ENCODE results near the gene SLC25A14. TPM values are rescaled to one million over a fixed set of nuclear protein-coding genes. Genes with fewer than 3 reads are reported as not detected.
"Not testable (repeated sequence)": the region's sequence is repeated elsewhere in the genome, so short reads cannot be mapped to it uniquely, and the experiment has no call there.

Gene SLC25A14
- total RNA-seq, 1 experiment from 2014 or later: 20.8 TPM

DNA sequence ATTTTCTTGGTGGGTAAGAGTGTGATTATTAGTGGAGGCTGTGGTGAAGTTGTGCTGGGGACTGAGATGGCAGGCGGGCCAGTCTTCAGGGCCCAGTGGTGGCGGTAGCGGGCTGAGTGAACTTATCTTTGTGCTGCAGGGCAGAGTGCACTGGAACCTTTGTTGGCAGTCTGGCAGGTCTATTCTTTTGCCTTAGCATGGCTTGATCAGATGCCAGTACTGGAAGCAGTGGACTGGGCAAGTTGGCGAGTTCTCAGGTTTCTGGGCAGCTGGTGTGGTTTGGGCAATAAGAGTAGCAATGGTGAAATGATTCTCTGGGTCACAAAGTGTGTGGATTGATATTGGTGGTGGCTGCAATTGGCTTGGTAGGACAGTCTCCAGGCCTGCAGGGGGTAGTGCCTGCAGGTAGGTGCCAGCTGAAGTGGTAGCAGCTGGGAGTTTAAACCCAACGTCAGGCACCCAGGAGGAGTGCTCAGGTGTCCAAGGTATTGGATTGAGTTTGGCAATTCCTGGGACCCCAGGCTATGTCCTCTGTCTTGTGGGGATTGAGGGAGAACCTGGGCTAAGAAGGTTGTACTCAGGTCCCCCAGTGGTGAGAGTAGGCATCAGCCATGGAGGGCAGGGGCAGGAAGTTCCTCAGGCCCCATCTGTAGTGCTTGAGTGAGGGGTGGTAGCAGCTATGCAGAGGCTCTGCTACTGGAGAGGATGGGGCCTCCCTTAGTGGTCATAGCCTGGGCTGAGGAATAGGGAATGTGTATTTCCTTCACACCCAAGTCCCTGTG lies 34.9 kb upstream of the SLC25A14 start:
- no peak overlapping the region for H3K9ac ChIP-seq (ENCODE audit: low read length)
- no peak overlapping the region for H3K4me3 ChIP-seq (ENCODE audit: low read length)

DNA sequence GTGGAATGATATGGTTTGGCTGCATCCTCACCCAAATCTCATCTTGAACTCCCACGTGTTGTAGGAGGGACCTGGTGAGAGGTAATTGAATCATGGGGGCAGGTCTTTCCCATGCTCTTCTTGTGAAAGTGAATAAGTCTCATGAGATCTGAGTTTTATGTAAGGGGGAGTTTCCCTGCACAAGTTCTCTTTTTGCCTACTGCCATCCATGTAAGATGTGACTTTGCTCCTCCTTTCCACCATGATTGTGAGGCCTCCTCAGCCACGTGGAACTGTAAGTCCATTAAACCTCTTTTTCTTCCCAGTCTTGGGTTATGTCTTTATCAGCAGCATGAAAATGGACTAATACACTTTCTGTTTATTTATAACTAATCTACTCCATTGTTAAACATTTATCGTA lies 19.8 kb upstream of the SLC25A14 start:
- not testable (repeated sequence) for H3K79me2 ChIP-seq (ENCODE audit: low read length); H3K4me1 ChIP-seq (ENCODE audit: low read length); H3K9me3 ChIP-seq (ENCODE audit: low read length); H3K9me2 ChIP-seq (replicated peaks; ENCODE audit: insufficient read depth, low read length); H3K9ac ChIP-seq (ENCODE audit: low read length); H2AFZ ChIP-seq (ENCODE audit: low read length); H3K36me3 ChIP-seq (ENCODE audit: insufficient read depth, low read length); H3K4me2 ChIP-seq (ENCODE audit: low read depth, low read length, poor library complexity, severe bottlenecking); H3K27ac ChIP-seq (ENCODE audit: low read length); DNase-seq; H3K4me3 ChIP-seq (ENCODE audit: low read length); H3K27me3 ChIP-seq (ENCODE audit: low read length); H4K20me1 ChIP-seq (ENCODE audit: insufficient read depth, low read depth, low read length)

More for the DNA sequence above, 34.9 kb upstream of the SLC25A14 start:
- Histone ChIP-seq H3K79me2 (ENCODE audit: low read length) (no peaks in the 10 kb centered on the region), H3K27me3 (ENCODE audit: low read length) (no peaks in the 10 kb centered on the region), H3K9me3 (ENCODE audit: low read length) (no peaks in the 10 kb centered on the region), H4K20me1 (ENCODE audit: insufficient read depth, low read depth, low read length) (no peaks in the 10 kb centered on the region), H3K36me3 (ENCODE audit: insufficient read depth, low read length) (no peaks in the 10 kb centered on the region), H3K4me2 (ENCODE audit: low read depth, low read length, poor library complexity, severe bottlenecking) (no peak overlapping the region), H2AFZ (ENCODE audit: low read length) (no peak overlapping the region), H3K4me1 (ENCODE audit: low read length) (no peaks in the 10 kb centered on the region), H3K27ac (ENCODE audit: low read length) (no peak overlapping the region), H3K9me2 (replicated peaks; ENCODE audit: insufficient read depth, low read length) (no peaks in the 10 kb centered on the region)
- DNase-seq: no peak

DNA sequence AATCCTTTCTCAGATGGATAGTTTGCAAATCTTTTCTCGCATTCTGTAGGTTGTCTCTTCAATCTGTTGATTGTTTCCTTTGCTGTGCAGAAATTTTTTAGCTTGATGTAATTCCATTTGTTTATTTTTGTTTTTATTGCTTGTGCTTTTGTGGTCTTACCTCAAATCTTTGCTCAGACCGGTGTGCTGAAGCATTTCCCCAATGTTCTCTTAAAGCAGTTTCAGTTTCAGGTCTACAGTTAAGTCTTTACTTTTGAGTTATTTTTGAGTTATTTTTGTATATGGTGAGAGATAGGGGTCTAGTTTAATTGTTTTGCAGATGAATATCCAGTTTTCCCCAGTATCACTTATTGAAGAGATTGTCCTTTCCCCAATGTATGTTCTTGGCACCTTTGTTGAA lies 18.2 kb upstream of the SLC25A14 start:
- no peak overlapping the region for H3K4me2 ChIP-seq (ENCODE audit: low read depth, low read length, poor library complexity, severe bottlenecking)
- no peaks in the 10 kb centered on the region for H3K27me3 ChIP-seq (ENCODE audit: low read length)
- no peak overlapping the region for H3K4me3 ChIP-seq (ENCODE audit: low read length)
- H3K27ac ChIP-seq (ENCODE audit: low read length): no peak overlapping the region
- H4K20me1 ChIP-seq (ENCODE audit: insufficient read depth, low read depth, low read length): no peaks in the 10 kb centered on the region
- H3K9ac ChIP-seq (ENCODE audit: low read length): no peak overlapping the region
- H3K36me3 ChIP-seq (ENCODE audit: insufficient read depth, low read length): no peaks in the 10 kb centered on the region
- H3K4me1 ChIP-seq (ENCODE audit: low read length): peaks cover 6% of the 10 kb centered on the region; the same call in 1 of the 2 replicates
- no peak for DNase-seq
- H3K79me2 ChIP-seq (ENCODE audit: low read length): no peaks in the 10 kb centered on the region
- H2AFZ ChIP-seq (ENCODE audit: low read length): no peak overlapping the region
- no peaks in the 10 kb centered on the region for H3K9me3 ChIP-seq (ENCODE audit: low read length)
- no peaks in the 10 kb centered on the region for H3K9me2 ChIP-seq (replicated peaks; ENCODE audit: insufficient read depth, low read length)

DNA sequence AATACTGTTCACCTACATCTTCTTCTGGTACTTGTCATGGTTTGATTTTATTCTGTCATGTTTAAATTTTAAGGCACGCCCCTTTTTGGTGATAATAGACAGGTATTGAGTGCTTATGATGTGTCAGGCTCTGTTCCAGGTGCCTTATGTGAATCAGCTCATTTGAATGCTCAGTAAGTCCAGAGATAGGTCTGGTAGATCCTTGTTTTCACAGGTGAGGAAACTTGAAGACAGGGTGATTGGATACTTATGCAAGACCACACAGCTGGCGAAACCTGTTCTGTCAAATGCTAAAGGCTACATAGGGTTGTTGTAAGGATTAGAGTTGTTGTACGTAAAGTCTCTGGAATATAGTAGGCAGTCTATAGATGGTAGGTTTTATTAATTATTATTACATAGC lies 9.6 kb upstream of the SLC25A14 start:
- H4K20me1 ChIP-seq (ENCODE audit: insufficient read depth, low read depth, low read length): no peaks in the 10 kb centered on the region
- H3K27me3 ChIP-seq (ENCODE audit: low read length): no peaks in the 10 kb centered on the region
- H3K4me3 ChIP-seq (ENCODE audit: low read length): no peak overlapping the region
- H3K9me3 ChIP-seq (ENCODE audit: low read length): no peaks in the 10 kb centered on the region
- no peaks in the 10 kb centered on the region for H3K4me1 ChIP-seq (ENCODE audit: low read length)
- H3K79me2 ChIP-seq (ENCODE audit: low read length): no peaks in the 10 kb centered on the region
- DNase-seq: no peak
- H3K36me3 ChIP-seq (ENCODE audit: insufficient read depth, low read length): no peaks in the 10 kb centered on the region
- H3K27ac ChIP-seq (ENCODE audit: low read length): no peak overlapping the region
- no peak overlapping the region for H3K4me2 ChIP-seq (ENCODE audit: low read depth, low read length, poor library complexity, severe bottlenecking)
- no peaks in the 10 kb centered on the region for H3K9me2 ChIP-seq (replicated peaks; ENCODE audit: insufficient read depth, low read length)
- no peak overlapping the region for H2AFZ ChIP-seq (ENCODE audit: low read length)
- no peak overlapping the region for H3K9ac ChIP-seq (ENCODE audit: low read length)

DNA sequence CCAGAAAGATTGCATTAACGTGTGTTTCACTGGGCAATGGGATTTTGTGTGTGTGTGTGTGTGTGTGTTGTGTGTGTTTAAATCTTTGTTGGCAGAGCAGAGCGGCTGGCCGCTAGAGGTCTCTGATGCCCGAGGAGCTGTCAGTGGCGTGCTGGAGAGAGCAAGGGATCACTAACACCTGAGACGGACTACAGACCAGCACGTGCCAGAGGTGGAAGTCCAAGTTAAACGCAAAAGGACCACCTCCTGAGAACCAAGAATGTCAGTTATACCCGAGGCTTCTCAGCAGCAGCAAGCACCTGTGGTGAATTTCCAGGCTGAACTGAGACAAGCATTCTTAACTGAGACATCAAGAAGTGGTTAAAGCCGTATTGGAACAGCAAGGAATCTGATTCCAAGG lies 9.0 kb upstream of the SLC25A14 start:
- Histone ChIP-seq H3K27ac (ENCODE audit: low read length) (no peak overlapping the region), H2AFZ (ENCODE audit: low read length) (no peak overlapping the region), H3K9ac (ENCODE audit: low read length) (no peak overlapping the region), H3K9me2 (replicated peaks; ENCODE audit: insufficient read depth, low read length) (no peaks in the 10 kb centered on the region), H3K36me3 (ENCODE audit: insufficient read depth, low read length) (no peaks in the 10 kb centered on the region), H3K27me3 (ENCODE audit: low read length) (no peaks in the 10 kb centered on the region), H3K9me3 (ENCODE audit: low read length) (no peaks in the 10 kb centered on the region), H3K4me1 (ENCODE audit: low read length) (no peaks in the 10 kb centered on the region), H4K20me1 (ENCODE audit: insufficient read depth, low read depth, low read length) (no peaks in the 10 kb centered on the region), H3K79me2 (ENCODE audit: low read length) (no peaks in the 10 kb centered on the region), H3K4me2 (ENCODE audit: low read depth, low read length, poor library complexity, severe bottlenecking) (no peak overlapping the region), H3K4me3 (ENCODE audit: low read length) (no peak overlapping the region)
- DNase-seq: peak; percentile 83

DNA sequence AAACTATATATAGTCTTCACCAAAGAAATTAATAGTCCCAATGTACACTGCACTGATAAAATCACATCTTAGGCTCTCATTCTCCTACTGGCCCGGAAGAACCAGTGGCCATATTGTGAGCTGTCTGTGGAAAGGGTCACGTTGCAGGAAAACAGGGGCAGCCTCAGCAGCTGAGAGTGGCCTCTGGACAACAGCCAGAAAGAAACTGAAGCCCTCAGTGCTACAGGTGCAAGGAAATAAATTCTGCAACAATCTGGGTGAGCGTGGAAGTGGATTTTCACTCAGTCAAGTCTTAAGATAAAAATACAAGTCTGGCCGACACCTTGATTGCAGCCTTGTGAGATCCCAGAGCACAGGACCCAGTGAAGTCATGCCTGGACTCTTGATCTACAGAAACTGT lies 3.2 kb upstream of the SLC25A14 start:
- Histone ChIP-seq H3K9me2 (replicated peaks; ENCODE audit: insufficient read depth, low read length) (no peaks in the 10 kb centered on the region), H4K20me1 (ENCODE audit: insufficient read depth, low read depth, low read length) (no peaks in the 10 kb centered on the region), H3K4me1 (ENCODE audit: low read length) (peaks cover 15% of the 10 kb centered on the region), H3K79me2 (ENCODE audit: low read length) (no peaks in the 10 kb centered on the region), H3K27me3 (ENCODE audit: low read length) (no peaks in the 10 kb centered on the region), H3K4me3 (ENCODE audit: low read length) (no peak overlapping the region), H2AFZ (ENCODE audit: low read length) (no peak overlapping the region), H3K36me3 (ENCODE audit: insufficient read depth, low read length) (no peaks in the 10 kb centered on the region), H3K9me3 (ENCODE audit: low read length) (no peaks in the 10 kb centered on the region), H3K9ac (ENCODE audit: low read length) (no peak overlapping the region), H3K27ac (ENCODE audit: low read length) (no peak overlapping the region), H3K4me2 (ENCODE audit: low read depth, low read length, poor library complexity, severe bottlenecking) (no peak overlapping the region)
- no peak for DNase-seq

DNA sequence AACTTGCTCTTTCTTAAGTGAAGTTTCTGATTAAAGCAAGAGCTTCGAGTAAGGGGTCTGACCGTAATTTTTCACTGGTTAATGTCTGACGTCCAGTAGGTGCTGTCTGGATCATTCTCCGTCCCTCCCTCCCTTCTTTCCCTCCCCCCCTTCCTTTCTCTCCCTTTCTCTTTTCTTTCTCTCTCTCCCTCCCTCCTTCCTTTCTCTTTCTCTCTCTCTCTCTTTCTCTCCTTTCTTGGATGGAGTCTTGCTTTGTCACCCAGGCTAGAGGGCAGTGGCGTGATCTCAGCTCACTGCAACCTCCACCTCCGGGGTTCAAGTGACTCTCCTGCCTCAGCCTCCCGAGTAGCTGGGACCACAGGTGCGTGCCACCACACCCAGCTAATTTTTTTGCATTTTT lies 850 bp upstream of the SLC25A14 start:
- not testable (repeated sequence) for H3K27me3 ChIP-seq (ENCODE audit: low read length); DNase-seq; H3K27ac ChIP-seq (ENCODE audit: low read length); H3K9me3 ChIP-seq (ENCODE audit: low read length); H3K36me3 ChIP-seq (ENCODE audit: insufficient read depth, low read length); H3K9me2 ChIP-seq (replicated peaks; ENCODE audit: insufficient read depth, low read length); H4K20me1 ChIP-seq (ENCODE audit: insufficient read depth, low read depth, low read length); H3K79me2 ChIP-seq (ENCODE audit: low read length)
- peak overlapping the region; percentile 79 for H3K9ac ChIP-seq (ENCODE audit: low read length)
- H3K4me2 ChIP-seq (ENCODE audit: low read depth, low read length, poor library complexity, severe bottlenecking): peak overlapping the region; percentile 80
- H2AFZ ChIP-seq (ENCODE audit: low read length): 0 out of 2 replicates have a peak overlapping the region, but pooled peaks have one; percentile 91
- H3K4me1 ChIP-seq (ENCODE audit: low read length): peaks cover 15% of the 10 kb centered on the region
- peak overlapping the region; percentile 88; the same call in 1 of the 2 replicates for H3K4me3 ChIP-seq (ENCODE audit: low read length)

DNA sequence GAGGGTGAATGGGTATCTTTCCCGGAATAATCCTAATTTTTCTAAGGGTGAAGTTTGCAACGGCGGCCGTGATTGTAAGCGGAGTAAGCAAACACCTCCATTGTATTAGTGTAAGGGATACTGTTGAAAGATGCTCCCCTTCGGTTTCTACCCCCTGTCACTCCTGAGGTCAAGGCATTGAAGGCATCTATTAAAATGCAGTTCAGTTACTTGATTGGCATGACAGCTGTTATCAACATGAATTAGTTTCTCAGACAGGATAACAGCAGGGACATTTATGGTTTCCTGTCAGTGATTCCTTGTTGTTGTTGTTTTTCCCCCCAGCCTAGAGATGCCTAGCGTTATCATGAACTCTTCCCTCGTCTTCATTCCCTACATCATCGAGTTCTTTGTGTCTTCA lies 552 bp downstream of the SLC25A14 start:
- Histone ChIP-seq H3K9me2 (replicated peaks; ENCODE audit: insufficient read depth, low read length) (no peaks in the 10 kb centered on the region), H3K36me3 (ENCODE audit: insufficient read depth, low read length) (no peaks in the 10 kb centered on the region), H3K27me3 (ENCODE audit: low read length) (no peaks in the 10 kb centered on the region), H3K9ac (ENCODE audit: low read length) (peak overlapping the region; percentile 79), H3K79me2 (ENCODE audit: low read length) (no peaks in the 10 kb centered on the region), H4K20me1 (ENCODE audit: insufficient read depth, low read depth, low read length) (no peaks in the 10 kb centered on the region), H3K4me3 (ENCODE audit: low read length) (peak overlapping the region; percentile 88), H3K4me2 (ENCODE audit: low read depth, low read length, poor library complexity, severe bottlenecking) (peak overlapping the region; percentile 80), H2AFZ (ENCODE audit: low read length) (no peak overlapping the region), H3K9me3 (ENCODE audit: low read length) (no peaks in the 10 kb centered on the region), H3K27ac (ENCODE audit: low read length) (no peak overlapping the region), H3K4me1 (ENCODE audit: low read length) (peaks cover 15% of the 10 kb centered on the region)
- no peak for DNase-seq

All from Karpas-422 (cell line).